Keratinocyte (primary cell): Measurements from ENCODE around the gene FAM124A. TPM values are rescaled to one million over a fixed set of nuclear protein-coding genes. Genes with fewer than 3 reads are reported as not detected.

Source experiments
- DNase-seq: peaks from one replicate; pipeline ENCODE4 v3.0.0-alpha.2; 2011; ENCODE audit warnings: low read depth, missing footprints, low spot score
- FAIRE-seq: peaks from 2 replicates; lab custom pipeline; 2011; peaks lifted over from hg19 to GRCh38; lab: Jason Lieb, UNC
- H2AFZ ChIP-seq: 2 replicates; pipeline ENCODE4 v1.6.0; 2012; ENCODE audit warnings: low read length, control low read depth, inconsistent platforms; ENCODE audit not compliant: control insufficient read depth
- H3K27ac ChIP-seq: 2 replicates; pipeline ENCODE4 v1.5.1; 2011; ENCODE audit warnings: low read length; ENCODE audit not compliant: control insufficient read depth, insufficient read depth
- H3K27me3 ChIP-seq: 3 replicates; pipeline ENCODE4 v1.6.0; 2011; ENCODE audit warnings: low read length; ENCODE audit not compliant: control insufficient read depth, insufficient read depth; ENCODE audit errors: extremely low read depth
- H3K36me3 ChIP-seq, 2 experiments: 2 replicates in 1 of 2; 3 replicates in 1 of 2; pipeline ENCODE4 v1.5.1; 2011; ENCODE audit warnings: low read length in 2 of 2, mild to moderate bottlenecking in 1 of 2; ENCODE audit not compliant: control insufficient read depth in 2 of 2, insufficient read depth in 2 of 2; ENCODE audit errors: extremely low read depth in 1 of 2
- H3K4me1 ChIP-seq: 3 replicates; pipeline ENCODE4 v1.5.1; 2011; ENCODE audit warnings: low read length; ENCODE audit not compliant: control insufficient read depth, insufficient read depth; ENCODE audit errors: extremely low read depth
- H3K4me2 ChIP-seq: 3 replicates; pipeline ENCODE4 v1.6.0; 2011; ENCODE audit warnings: low read depth, low read length; ENCODE audit not compliant: control insufficient read depth, insufficient read depth; ENCODE audit errors: extremely low read depth
- H3K4me3 ChIP-seq, 3 experiments: fragments of 200-600 bp in 1 of 3; sonication (generic) in 1 of 3; 2 replicates in 2 of 3; 3 replicates in 1 of 3; pipeline ENCODE4 v1.5.1; 2011 to 2016; ENCODE audit warnings: low read length in 3 of 3, mild to moderate bottlenecking in 3 of 3, control low read depth in 2 of 3, inconsistent platforms in 1 of 3, low read depth in 1 of 3, mixed read lengths in 1 of 3, mixed run types in 1 of 3, moderate library complexity in 1 of 3; ENCODE audit not compliant: control insufficient read depth in 2 of 3, insufficient read depth in 2 of 3; ENCODE audit errors: extremely low read depth in 1 of 3
- H3K79me2 ChIP-seq: 2 replicates; pipeline ENCODE4 v1.6.0; 2012; ENCODE audit warnings: low read length; ENCODE audit not compliant: control insufficient read depth, insufficient read depth
- H3K9ac ChIP-seq: 3 replicates; pipeline ENCODE4 v1.6.0; 2011; ENCODE audit warnings: low read length; ENCODE audit not compliant: control insufficient read depth, insufficient read depth; ENCODE audit errors: extremely low read depth
- H3K9me1 ChIP-seq: 3 replicates; pipeline ENCODE4 v1.6.0; 2011; ENCODE audit warnings: low read length; ENCODE audit not compliant: control insufficient read depth, insufficient read depth; ENCODE audit errors: extremely low read depth
- H3K9me3 ChIP-seq: 2 replicates; pipeline ENCODE4 v1.5.1; 2012; ENCODE audit warnings: low read depth, low read length; ENCODE audit not compliant: control insufficient read depth
- H4K20me1 ChIP-seq: 3 replicates; pipeline ENCODE4 v1.6.0; 2011; ENCODE audit warnings: low read length; ENCODE audit not compliant: control insufficient read depth, insufficient read depth; ENCODE audit errors: extremely low read depth
- CTCF ChIP-seq, 3 experiments: IDR thresholded peaks in 1 of 3; conservative IDR thresholded peaks in 1 of 3; optimal IDR thresholded peaks in 1 of 3; 2 replicates in 2 of 3; 3 replicates in 1 of 3; pipeline versions ENCODE3 to v1.5.1; 2011; ENCODE audit warnings: low read length in 3 of 3, mild to moderate bottlenecking in 3 of 3, moderate library complexity in 2 of 3, control low read depth in 1 of 3, inconsistent platforms in 1 of 3; ENCODE audit not compliant: insufficient read depth in 2 of 3; ENCODE audit errors: extremely low read depth in 1 of 3
- EZH2 ChIP-seq: IDR thresholded peaks from one replicate; pipeline ENCODE4 v1.6.1; 2012; ENCODE audit warnings: inconsistent platforms, mild to moderate bottlenecking, low read length, moderate library complexity
- dilution Hi-C: fragments of 300-500 bp; cut with MboI; formaldehyde crosslinking; loops from one replicate; pipeline ENCODE4 v1.7.0; 2020; ENCODE audit warnings: low sequenced_read_pairs; ENCODE audit not compliant: extremely low pct_ligation_motif_present
- polyA plus RNA-seq, 5 experiments: library from polyadenylated mRNA; depleted of rRNA in 3 of 5; stranded (reverse) in 3 of 5; stranded (forward) in 1 of 5; unstranded in 1 of 5; fragments of >200 nt; gene quantifications; 1 replicate in 1 of 5; 2 replicates in 3 of 5; 3 replicates in 1 of 5; pipeline versions ENCODE4 v1.2.1 to v1.2.3, GENCODE V29; 2011 to 2012; ENCODE audit warnings: missing spikeins in 2 of 5, low read depth in 1 of 5, low replicate concordance in 1 of 5

FAM124A gene
- polyA plus RNA-seq, 1 donor (not counting 4 experiments of a cell fraction or from before 2014, with no cell fraction given), result 0.05 TPM

GRCh38 chr13:51318876-51319275 is 96.7 kb downstream of the FAM124A start:
- TF ChIP-seq CTCF (optimal IDR thresholded peaks at IDR 0.05 in 1 of 3, IDR thresholded peaks at IDR 0.05 in 1 of 3, conservative IDR thresholded peaks at IDR 0.05 in 1 of 3; ENCODE audit: extremely low read depth in 1 of 3, insufficient read depth in 2 of 3, low read length in 3 of 3) (no peak), EZH2 (no peak)
- Histone ChIP-seq H3K36me3 (no peaks in the 10 kb centered on the region), H3K9ac (no peak overlapping the region), H2AFZ (no peak overlapping the region), H3K9me1 (no peaks in the 10 kb centered on the region), H3K9me3 (no peaks in the 10 kb centered on the region), H3K4me3 (no peak overlapping the region), H3K4me1 (no peaks in the 10 kb centered on the region), H3K27me3 (peaks cover 3% of the 10 kb centered on the region), H4K20me1 (no peaks in the 10 kb centered on the region), H3K79me2 (no peaks in the 10 kb centered on the region), H3K4me2 (no peak overlapping the region), H3K27ac (no peak overlapping the region)
- DNase-seq, result no peak
- FAIRE-seq, result no peak
- dilution Hi-C loops, result no loop called here

GRCh38 chr13:51321836-51322235 is 99.6 kb downstream of the FAM124A start:
- no peak overlapping the region for H3K9ac ChIP-seq

More at GRCh38 chr13:51321836-51322235, 99.6 kb downstream of the FAM124A start:
- dilution Hi-C loops, result no loop called here
- H3K36me3 ChIP-seq, result no peaks in the 10 kb centered on the region
- H3K79me2 ChIP-seq, result no peaks in the 10 kb centered on the region
- H3K4me1 ChIP-seq, result no peaks in the 10 kb centered on the region
- no peak overlapping the region for H3K4me2 ChIP-seq
- peaks cover 3% of the 10 kb centered on the region for H3K27me3 ChIP-seq
- TF ChIP-seq EZH2 (no peak), CTCF (optimal IDR thresholded peaks at IDR 0.05 in 1 of 3, IDR thresholded peaks at IDR 0.05 in 1 of 3, conservative IDR thresholded peaks at IDR 0.05 in 1 of 3; ENCODE audit: extremely low read depth in 1 of 3, insufficient read depth in 2 of 3, low read length in 3 of 3) (no peak)
- no peaks in the 10 kb centered on the region for H4K20me1 ChIP-seq
- no peak overlapping the region for H3K4me3 ChIP-seq
- H3K9me1 ChIP-seq, result no peaks in the 10 kb centered on the region
- H3K9me3 ChIP-seq, result no peaks in the 10 kb centered on the region
- H3K27ac ChIP-seq, result no peak overlapping the region
- DNase-seq, result no peak
- no peak for FAIRE-seq
- no peak overlapping the region for H2AFZ ChIP-seq
